Thymus (tissue), 11 donors: Measurements from ENCODE around the gene LPGAT1. TPM values are rescaled to one million over a fixed set of nuclear protein-coding genes. Genes with fewer than 3 reads are reported as not detected.

Experiments used
- DNase-seq, 9 donors: peaks; one replicate each; pipeline ENCODE4 v3.0.0-alpha.2; 2013; ENCODE audit warnings: low spot score in 9 of 9, low read depth in 6 of 9, missing footprints in 1 of 9
- H3K27ac ChIP-seq, 2 donors: one replicate each; pipeline ENCODE4 v1.5.1; 2013; ENCODE audit warnings: control low read depth in 1 of 2, low read depth in 1 of 2, low read length in 1 of 2, mild to moderate bottlenecking in 1 of 2, moderate library complexity in 1 of 2
- H3K27me3 ChIP-seq, 2 donors: one replicate each; pipeline ENCODE4 v1.5.1; 2013; ENCODE audit warnings: low read length in 1 of 2; ENCODE audit not compliant: control insufficient read depth in 2 of 2, insufficient read depth in 1 of 2
- H3K36me3 ChIP-seq, 2 donors: one replicate each; pipeline ENCODE4 v1.5.1; 2013; ENCODE audit warnings: low read length in 1 of 2, mild to moderate bottlenecking in 1 of 2, moderate library complexity in 1 of 2; ENCODE audit not compliant: control insufficient read depth in 2 of 2, insufficient read depth in 2 of 2
- H3K4me1 ChIP-seq, 2 donors: one replicate each; pipeline ENCODE4 v1.5.1; 2013; ENCODE audit warnings: low read length in 2 of 2; ENCODE audit not compliant: control insufficient read depth in 2 of 2, insufficient read depth in 2 of 2
- H3K4me3 ChIP-seq, 2 donors: one replicate each; pipeline ENCODE4 v1.5.1; 2013; ENCODE audit warnings: low read length in 2 of 2, control low read depth in 1 of 2, mild to moderate bottlenecking in 1 of 2
- H3K9me3 ChIP-seq, 2 donors: one replicate each; pipeline ENCODE4 v1.5.1; 2013; ENCODE audit warnings: low read length in 1 of 2, mild to moderate bottlenecking in 1 of 2; ENCODE audit not compliant: control insufficient read depth in 2 of 2, insufficient read depth in 1 of 2
- WGBS: extraction: QIAGEN DNeasy Blood & Tissue Kit; methylation state at CpG from one replicate; pipeline ENCODE4 v1.1.7; 2013; 5-methylcytosine and 5-hydroxymethylcytosine counted together
- polyA plus RNA-seq: library from polyadenylated mRNA; stranded (reverse); fragments of 200-250 nt; gene quantifications from one replicate; pipeline ENCODE4 v1.2.3, GENCODE V29; 2013
- total RNA-seq: library from RNA; stranded (reverse); fragments of 120-200 nt; gene quantifications from one replicate; pipeline ENCODE4 v1.2.4, GENCODE V29; 2013
- donor health status: healthy.

The LPGAT1 gene
- total and polyA plus RNA-seq, 2 donors: 10.2 to 10.8 TPM

DNA sequence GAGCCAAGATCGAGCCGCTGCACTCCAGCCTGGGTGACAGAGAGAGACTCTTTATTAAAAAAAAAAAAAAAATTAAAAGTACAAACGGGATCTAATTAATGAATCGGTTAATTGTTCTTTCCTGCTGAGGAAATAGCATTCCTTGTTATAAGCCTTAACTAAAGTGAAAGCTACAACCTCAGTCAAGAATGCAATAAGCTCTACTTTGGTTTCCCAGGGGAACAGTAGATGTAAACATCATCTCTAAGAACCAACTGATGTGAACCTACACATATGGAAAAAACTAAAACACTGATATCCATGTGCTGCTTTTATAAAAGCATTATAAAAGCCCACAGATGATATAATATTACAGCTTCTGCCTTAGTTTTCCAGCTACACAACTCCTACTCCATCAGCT is 41.9 kb downstream of the LPGAT1 start:
- H3K27me3 ChIP-seq: no peaks in the 10 kb centered on the region
- H3K9me3 ChIP-seq: no peaks in the 10 kb centered on the region
- no peaks in the 10 kb centered on the region for H3K4me1 ChIP-seq
- no peak overlapping the region for H3K27ac ChIP-seq
- H3K4me3 ChIP-seq: no peak overlapping the region
- WGBS: 97% methylated on average over 4 of the region's 4 CpGs
- DNase-seq: no peak
- no peaks in the 10 kb centered on the region for H3K36me3 ChIP-seq

DNA sequence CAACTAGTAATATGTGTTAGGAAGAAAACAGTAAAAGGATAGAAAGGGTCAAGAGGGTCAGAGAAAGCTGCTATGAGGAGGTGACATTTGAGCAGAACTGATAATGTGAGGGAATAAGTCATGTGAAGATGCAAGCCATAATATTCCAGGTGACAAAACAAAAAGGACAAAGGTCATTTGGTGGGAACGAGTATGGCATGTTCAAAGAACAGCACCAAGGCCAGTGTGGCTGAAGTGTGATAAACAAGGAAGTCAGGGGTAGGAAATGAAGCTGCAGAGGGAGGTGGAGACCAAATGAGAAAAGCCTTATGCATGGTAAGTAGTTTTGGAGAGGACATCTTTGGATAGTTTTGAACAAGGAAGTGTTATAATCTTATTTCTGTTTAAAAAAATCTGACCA is 46.7 kb downstream of the LPGAT1 start:
- no peaks in the 10 kb centered on the region for H3K9me3 ChIP-seq
- no peak overlapping the region for H3K4me3 ChIP-seq
- H3K36me3 ChIP-seq: no peaks in the 10 kb centered on the region
- H3K4me1 ChIP-seq: no peaks in the 10 kb centered on the region
- WGBS: 80% methylated on average over 1 of the region's 1 CpG
- DNase-seq: no peak
- H3K27me3 ChIP-seq: no peaks in the 10 kb centered on the region
- no peak overlapping the region for H3K27ac ChIP-seq

DNA sequence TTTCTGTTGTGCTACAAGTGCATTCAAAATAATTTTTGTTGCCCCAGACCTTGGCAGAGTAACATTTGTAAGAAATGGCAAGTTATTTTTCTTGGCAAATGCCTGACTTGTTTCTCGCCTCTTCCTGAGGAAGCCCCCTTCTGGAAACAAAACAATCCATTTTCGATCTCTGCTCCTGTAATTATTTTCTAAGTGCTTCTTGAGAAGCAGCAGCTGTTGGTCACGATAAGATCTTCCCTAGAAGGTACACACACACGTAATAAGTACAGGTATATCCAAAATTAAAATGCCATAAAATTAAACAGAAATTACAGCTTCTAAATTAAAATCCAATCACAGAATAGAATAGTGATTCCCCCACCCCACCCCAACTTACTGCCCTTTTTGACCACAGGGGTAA is 47.3 kb downstream of the LPGAT1 start:
- Histone ChIP-seq H3K36me3 (no peaks in the 10 kb centered on the region), H3K4me1 (no peaks in the 10 kb centered on the region), H3K4me3 (no peak overlapping the region), H3K9me3 (no peaks in the 10 kb centered on the region), H3K27ac (no peak overlapping the region), H3K27me3 (no peaks in the 10 kb centered on the region)
- 96% methylated on average over 4 of the region's 4 CpGs for WGBS
- DNase-seq: no peak

DNA sequence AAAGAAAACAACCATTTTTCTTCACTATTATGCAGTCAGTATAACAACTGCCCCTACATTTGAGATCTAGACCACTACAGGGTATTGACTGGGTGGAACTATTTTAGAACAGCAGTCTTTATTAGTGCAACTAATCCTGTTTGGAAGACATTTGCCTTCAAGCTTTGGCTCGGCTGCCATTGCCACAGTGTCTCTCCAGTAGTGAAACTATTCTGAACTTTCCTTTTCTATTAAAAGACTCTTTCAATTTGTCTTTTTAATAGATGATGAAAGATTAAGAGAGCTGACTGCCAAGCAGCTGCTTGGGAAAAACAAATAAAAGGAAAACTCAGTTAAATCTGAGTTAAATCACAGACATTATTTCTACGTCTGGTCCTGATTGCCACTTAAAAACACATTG is 49.3 kb downstream of the LPGAT1 start:
- Histone ChIP-seq H3K9me3 (no peaks in the 10 kb centered on the region), H3K4me3 (no peak overlapping the region), H3K4me1 (no peaks in the 10 kb centered on the region), H3K27ac (no peak overlapping the region), H3K27me3 (no peaks in the 10 kb centered on the region), H3K36me3 (peaks cover 0 to 4% of the 10 kb centered on the region in 2 donors)
- WGBS: 94% methylated on average over 2 of the region's 2 CpGs
- DNase-seq: no peak

DNA sequence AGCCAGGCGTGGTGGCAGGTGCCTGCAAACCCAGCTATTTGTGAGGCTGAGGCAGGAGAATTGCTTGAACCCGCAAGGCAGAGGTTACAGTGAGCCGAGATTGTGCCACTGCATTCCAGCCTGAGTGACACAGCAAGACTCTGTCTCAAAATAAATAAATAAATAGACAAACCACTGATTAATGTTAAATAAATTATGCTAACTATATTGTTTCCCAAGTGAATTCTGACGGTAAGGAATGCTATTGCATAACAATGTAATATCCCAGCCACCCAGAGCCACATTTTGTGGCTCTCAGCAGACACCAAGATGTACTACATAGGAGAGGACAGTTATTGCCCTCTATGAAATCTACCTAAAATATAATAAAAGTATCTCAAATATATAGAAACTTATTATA is 55.4 kb downstream of the LPGAT1 start:
- 97% methylated on average over 4 of the region's 4 CpGs for WGBS

DNA sequence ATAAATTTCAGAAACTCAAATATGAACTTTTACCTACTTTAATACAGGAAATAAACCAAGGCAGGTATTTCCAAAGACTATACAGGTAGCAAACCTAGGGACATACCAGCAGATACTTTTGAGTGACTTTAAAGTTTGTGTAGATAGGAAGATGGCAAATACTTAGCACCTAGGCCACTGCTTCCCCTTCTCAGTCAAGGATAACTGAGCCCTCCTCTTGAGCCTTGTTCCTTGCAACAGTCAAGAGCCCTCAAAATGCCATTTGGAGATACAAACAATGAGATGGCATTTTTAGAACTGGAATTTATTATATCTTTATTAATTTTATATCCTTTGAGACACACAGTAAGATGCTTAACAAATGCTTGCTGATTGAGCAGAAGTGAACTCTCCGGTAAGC is 65.9 kb downstream of the LPGAT1 start:
- no peak overlapping the region for H3K4me3 ChIP-seq
- H3K27me3 ChIP-seq: no peaks in the 10 kb centered on the region
- no peaks in the 10 kb centered on the region for H3K4me1 ChIP-seq
- no peak for DNase-seq
- no peaks in the 10 kb centered on the region for H3K36me3 ChIP-seq
- no peaks in the 10 kb centered on the region for H3K9me3 ChIP-seq
- WGBS: 100% methylated on average over 1 of the region's 1 CpG
- H3K27ac ChIP-seq: no peak overlapping the region

More for the DNA sequence above, 55.4 kb downstream of the LPGAT1 start:
- Histone ChIP-seq H3K27me3 (no peaks in the 10 kb centered on the region), H3K4me1 (no peaks in the 10 kb centered on the region), H3K9me3 (no peaks in the 10 kb centered on the region), H3K36me3 (peaks cover 0 to 4% of the 10 kb centered on the region in 2 donors), H3K4me3 (no peak overlapping the region), H3K27ac (no peak overlapping the region)
- no peak for DNase-seq

DNA sequence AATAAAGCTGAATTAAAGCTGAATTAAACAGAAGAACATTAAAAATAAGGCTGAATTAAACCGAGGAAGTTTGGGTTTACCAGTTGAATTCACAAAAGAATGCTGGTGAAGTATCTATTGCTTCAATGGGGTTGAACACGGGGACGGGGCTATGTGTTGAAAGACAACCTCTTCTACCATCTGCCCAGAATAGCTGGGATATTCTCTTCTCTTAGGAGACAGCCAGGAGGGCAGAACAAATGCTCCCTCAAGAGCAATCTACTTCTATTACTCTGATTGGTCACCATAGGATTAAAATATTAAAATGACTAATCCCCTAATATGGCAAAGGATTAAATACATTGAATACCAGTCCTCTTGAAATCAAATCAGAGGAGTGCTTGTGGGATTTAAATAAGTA is 68.4 kb downstream of the LPGAT1 start:
- no peak for DNase-seq
- no peak overlapping the region for H3K4me3 ChIP-seq
- 98% methylated on average over 3 of the region's 3 CpGs for WGBS
- H3K27ac ChIP-seq: no peak overlapping the region
- no peaks in the 10 kb centered on the region for H3K4me1 ChIP-seq
- no peaks in the 10 kb centered on the region for H3K9me3 ChIP-seq
- H3K36me3 ChIP-seq: no peaks in the 10 kb centered on the region
- H3K27me3 ChIP-seq: no peaks in the 10 kb centered on the region

DNA sequence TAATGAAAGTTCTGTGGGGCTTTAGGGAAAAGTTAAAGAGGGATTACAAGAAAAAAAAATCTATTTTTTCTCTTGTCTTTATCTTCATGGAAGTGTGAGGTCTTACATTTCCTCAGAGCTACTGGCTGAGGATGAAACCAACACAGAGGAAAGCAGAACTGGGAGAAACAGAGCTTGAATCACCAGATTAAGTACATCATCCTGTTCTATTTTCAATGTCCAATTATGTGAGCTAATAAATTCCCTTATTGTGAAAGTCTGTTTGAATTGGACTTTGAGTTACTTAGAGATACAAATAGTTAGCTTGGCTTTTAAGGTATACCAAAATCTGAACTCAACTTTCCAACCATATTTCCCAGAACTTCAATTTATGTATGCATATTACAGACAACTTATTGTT is 69.2 kb downstream of the LPGAT1 start:
- H3K4me3 ChIP-seq: no peak overlapping the region
- no peak for DNase-seq
- no peaks in the 10 kb centered on the region for H3K27me3 ChIP-seq
- H3K27ac ChIP-seq: no peak overlapping the region
- H3K9me3 ChIP-seq: no peaks in the 10 kb centered on the region
- H3K36me3 ChIP-seq: no peaks in the 10 kb centered on the region
- peaks cover 0 to under 1% of the 10 kb centered on the region in 2 donors for H3K4me1 ChIP-seq

DNA sequence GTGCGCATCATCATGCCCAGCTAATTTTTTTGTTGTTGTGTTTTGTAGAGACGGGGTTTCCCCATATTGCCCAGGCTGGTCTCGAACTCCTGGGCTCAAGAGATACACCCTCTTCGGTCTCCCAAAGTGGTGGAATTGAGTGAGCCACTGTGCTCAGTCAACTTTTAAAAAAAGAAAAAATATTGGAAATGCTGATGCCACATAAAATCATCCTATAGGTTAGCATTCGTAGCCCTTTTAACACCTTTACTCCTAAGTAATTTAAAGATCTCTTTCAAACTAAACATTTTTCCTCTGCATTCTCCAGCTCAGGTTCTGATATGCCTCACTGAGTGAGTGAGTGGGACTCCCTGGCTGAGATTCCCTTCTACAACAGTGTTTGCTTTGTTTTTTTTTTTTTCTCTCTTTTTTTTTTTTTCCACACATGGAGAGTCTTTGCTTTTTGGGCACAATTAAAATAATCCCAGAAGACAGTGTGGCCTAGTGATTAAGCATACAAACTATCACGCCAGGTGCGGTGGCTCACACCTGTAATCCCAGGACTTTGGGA is 74.0 kb downstream of the LPGAT1 start:
- Histone ChIP-seq H3K4me1 (peaks cover 0 to 3% of the 10 kb centered on the region in 2 donors), H3K36me3 (no peaks in the 10 kb centered on the region), H3K9me3 (no peaks in the 10 kb centered on the region), H3K27me3 (no peaks in the 10 kb centered on the region), H3K4me3 (no peak overlapping the region), H3K27ac (no peak overlapping the region)
- no peak for DNase-seq
- 97% methylated on average over 7 of the region's 7 CpGs for WGBS
